Measurements from ENCODE around the gene PRDM10. TPM values are rescaled to one million over a fixed set of nuclear protein-coding genes. Genes with fewer than 3 reads are reported as not detected.
A peak's percentile ranks its signal among the peaks of the same experiment; 100 is the strongest.

The PRDM10 gene
- total RNA-seq, 1 experiment from 2014 or later, result 9.2 TPM

- intact Hi-C loops (cut with micrococcal nuclease), result no loop called here
- peak overlapping the region; percentile 68 for H2AFZ ChIP-seq (ENCODE audit: low read depth, low read length, poor library complexity, severe bottlenecking)
- no peak overlapping the region for H3K27ac ChIP-seq (ENCODE audit: low read depth, low read length)
Measured at GRCh38 chr11:130023204-130023603, 20.6 kb upstream of the PRDM10 start.

More at GRCh38 chr11:130023204-130023603, 20.6 kb upstream of the PRDM10 start:
- Histone ChIP-seq H3K9me3 (ENCODE audit: control insufficient read depth in 1 of 2, insufficient read depth in 1 of 2, low read depth in 1 of 2, low read length in 2 of 2) (no peaks in the 10 kb centered on the region), H3K9me2 (ENCODE audit: insufficient read depth) (no peaks in the 10 kb centered on the region), H3K9ac (ENCODE audit: low read length) (no peak overlapping the region), H3K4me3 (replicated peaks in 1 of 2; ENCODE audit: low read depth in 1 of 2, low read length in 2 of 2) (peak overlapping the region in 1 of 2 experiments; percentile 12; a peak in 2 of 4 replicates), H3K4me2 (ENCODE audit: low read length) (peak overlapping the region; percentile 69), H4K20me1 (ENCODE audit: insufficient read depth) (no peaks in the 10 kb centered on the region), H3K36me3 (ENCODE audit: control insufficient read depth in 1 of 2, insufficient read depth in 2 of 2, low read length in 2 of 2) (no peaks in the 10 kb centered on the region), H3K79me2 (ENCODE audit: insufficient read depth, low read length) (no peaks in the 10 kb centered on the region), H3K27me3 (ENCODE audit: insufficient read depth, low read length) (no peaks in the 10 kb centered on the region), H3K4me1 (ENCODE audit: control insufficient read depth in 1 of 2, insufficient read depth in 2 of 2, low read length in 2 of 2) (peaks cover 8 to 19% of the 10 kb centered on the region in 2 experiments)
- ATAC-seq, result peak; percentile 91
- BruUV-seq (replicated peaks), result no TSS peak
- RAD21 ChIA-PET (ENCODE audit: low non-redundant PET in 1 of 2, low total read pairs in 2 of 2, uncharacterized antibody in 2 of 2, unreplicated experiment in 2 of 2), result interaction anchor here in 1 of 2 experiments (0.7 kb wide), 1 partner anchor 10 kb away, joined by 3 read pairs; no protein-coding TSS in a partner anchor
- no peak for TF ChIP-seq EZH2phosphoT487 (IDR thresholded peaks at IDR 0.05; ENCODE audit: borderline replicate concordance)
- peak; percentile 57 for TF ChIP-seq SP1 (IDR thresholded peaks at IDR 0.05; ENCODE audit: low read depth)
- peak; percentile 78 for TF ChIP-seq CBX3 (IDR thresholded peaks at IDR 0.05; ENCODE audit: low read depth)
- TF ChIP-seq CEBPB (IDR thresholded peaks at IDR 0.05; ENCODE audit: low read depth), result 0 out of 2 replicates have a peak, but pooled peaks have one; percentile 35
- TF ChIP-seq CTCF (IDR thresholded peaks at IDR 0.05 in 2 of 3, conservative IDR thresholded peaks at IDR 0.05 in 1 of 3; ENCODE audit: borderline replicate concordance in 1 of 3, insufficient read depth in 1 of 3, low read depth in 2 of 3, low read length in 2 of 3), result no peak
- TF ChIP-seq MAX (IDR thresholded peaks at IDR 0.05), result 0 out of 2 replicates have a peak, but pooled peaks have one; percentile 21
- TF ChIP-seq TCF7L2 (IDR thresholded peaks at IDR 0.05; ENCODE audit: borderline replicate concordance, extremely low read depth, insufficient read depth, insufficient read length), result peak; percentile 62
- no peak; the same call in 1 of the 2 replicates for TF ChIP-seq SIN3A (IDR thresholded peaks at IDR 0.05; ENCODE audit: low read depth)
- peak; percentile 43; the same call in 1 of the 2 replicates for TF ChIP-seq FOSL1 (IDR thresholded peaks at IDR 0.05; ENCODE audit: low read depth)
- peak; percentile 66; the same call in 1 of the 2 replicates for TF ChIP-seq JUND (IDR thresholded peaks at IDR 0.05)
- POLR2A ChIA-PET, result no interaction called here
- CTCF ChIA-PET, result no interaction called here
- peak; percentile 29 for DNase-seq (ENCODE audit: low read depth, low spot score)
